ENCODE data around the gene KPRP. TPM values are rescaled to one million over a fixed set of nuclear protein-coding genes. Genes with fewer than 3 reads are reported as not detected.

The KPRP gene
- total RNA-seq, 1 experiment from 2014 or later, result not detected

- H3K27me3 ChIP-seq (replicated peaks; ENCODE audit: insufficient read depth, low read depth, low read length, poor library complexity), result peaks cover 8% of the 10 kb centered on the region
- no peaks in the 10 kb centered on the region for H3K9me3 ChIP-seq (ENCODE audit: low read depth, low read length, poor library complexity, severe bottlenecking)
- ChIA-PET CTCF (no interaction called here), POLR2A (ENCODE audit: low non-redundant PET) (no interaction called here)
- H3K4me3 ChIP-seq (ENCODE audit: low read depth, low read length, poor library complexity, severe bottlenecking), result no peak overlapping the region
- TF ChIP-seq EZH2 (IDR thresholded peaks at IDR 0.05; ENCODE audit: borderline replicate concordance, low read depth, low read length, poor library complexity, severe bottlenecking) (no peak), CTCF (conservative IDR thresholded peaks at IDR 0.05; ENCODE audit: low read depth, low read length) (no peak)
- H3K36me3 ChIP-seq (ENCODE audit: insufficient read depth, low read length, poor library complexity, severe bottlenecking), result no peaks in the 10 kb centered on the region
- no peaks in the 10 kb centered on the region for H3K4me1 ChIP-seq (ENCODE audit: insufficient read depth, low read length, poor library complexity, severe bottlenecking)
- H3K27ac ChIP-seq (ENCODE audit: low read depth, low read length, poor library complexity, severe bottlenecking), result no peak overlapping the region
- intact Hi-C loops (cut with micrococcal nuclease; ENCODE audit: unreplicated experiment), result no loop called here
- DNase-seq (ENCODE audit: low spot score), result no peak
- BruUV-seq (replicated peaks), result no TSS peak
Measured at GRCh38 chr1:152801333-152801732, 43.5 kb downstream of the KPRP start.

DNA sequence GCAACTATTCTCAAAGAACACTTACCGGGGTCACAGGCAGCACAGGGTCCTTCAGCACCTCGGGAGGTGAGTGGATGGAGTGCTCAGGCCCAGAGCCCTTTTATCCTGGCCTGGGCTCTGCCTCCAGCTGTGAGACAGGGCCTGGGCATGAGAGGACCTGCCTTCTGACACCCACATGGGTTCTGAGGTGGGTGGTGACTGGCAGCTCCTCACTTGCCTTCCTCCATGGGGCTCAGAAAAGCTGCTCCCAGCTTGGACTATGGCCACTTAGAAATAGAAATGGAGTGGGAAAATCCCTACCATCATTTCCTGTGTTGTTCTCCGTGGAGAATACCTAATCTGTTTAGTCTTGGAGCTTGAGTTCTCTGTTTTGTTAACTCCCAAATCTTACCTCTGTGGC, 48.8 kb downstream of the KPRP start, which contains the start of gene LCE1C:
Gene LCE1C, minus strand, starts transcription at position 76 of the 400 bp plus-strand sequence. CDS start 1,173 bp downstream, outside the sequence.
- no peaks in the 10 kb centered on the region for H3K36me3 ChIP-seq (ENCODE audit: insufficient read depth, low read length, poor library complexity, severe bottlenecking)
- no peak within 1 kb of the TSS for H3K4me3 ChIP-seq (ENCODE audit: low read depth, low read length, poor library complexity, severe bottlenecking)
- H3K4me1 ChIP-seq (ENCODE audit: insufficient read depth, low read length, poor library complexity, severe bottlenecking), result no peaks in the 10 kb centered on the region
- intact Hi-C loops (cut with micrococcal nuclease; ENCODE audit: unreplicated experiment), result no loop called here
- no TSS peak for BruUV-seq (replicated peaks)
- TF ChIP-seq CTCF (conservative IDR thresholded peaks at IDR 0.05; ENCODE audit: low read depth, low read length), result no peak
- no peak for TF ChIP-seq EZH2 (IDR thresholded peaks at IDR 0.05; ENCODE audit: borderline replicate concordance, low read depth, low read length, poor library complexity, severe bottlenecking)
- no peak within 1 kb of the TSS for H3K27ac ChIP-seq (ENCODE audit: low read depth, low read length, poor library complexity, severe bottlenecking)
- H3K27me3 ChIP-seq (replicated peaks; ENCODE audit: insufficient read depth, low read depth, low read length, poor library complexity), result peaks cover 13% of the 10 kb centered on the region
- ChIA-PET POLR2A (ENCODE audit: low non-redundant PET) (no interaction called here), CTCF (no interaction called here)
- H3K9me3 ChIP-seq (ENCODE audit: low read depth, low read length, poor library complexity, severe bottlenecking), result no peaks in the 10 kb centered on the region
- DNase-seq (ENCODE audit: low spot score), result no peak

DNA sequence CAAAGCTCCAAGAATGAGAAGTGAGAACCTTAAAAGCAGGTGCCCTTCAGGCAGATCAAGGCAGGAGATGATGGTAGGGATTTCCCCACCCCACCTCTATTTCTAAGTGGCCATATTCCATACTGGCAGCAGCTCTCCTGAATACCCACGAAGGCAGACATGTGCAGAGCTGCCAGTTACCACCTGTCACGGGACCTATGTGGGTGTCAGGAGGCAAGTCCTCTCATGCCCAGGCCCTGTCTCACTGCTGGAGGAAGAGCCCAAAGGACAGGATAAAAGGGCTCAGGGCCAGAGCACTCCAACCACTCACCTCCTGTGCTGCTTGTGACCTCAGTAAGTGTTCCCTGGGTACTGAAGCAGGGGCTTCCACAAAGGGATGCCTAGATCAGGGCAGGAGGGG, 53.2 kb downstream of the KPRP start:
- TF ChIP-seq CTCF (conservative IDR thresholded peaks at IDR 0.05; ENCODE audit: low read depth, low read length), result no peak
- no peak for TF ChIP-seq EZH2 (IDR thresholded peaks at IDR 0.05; ENCODE audit: borderline replicate concordance, low read depth, low read length, poor library complexity, severe bottlenecking)
- H3K36me3 ChIP-seq (ENCODE audit: insufficient read depth, low read length, poor library complexity, severe bottlenecking), result no peaks in the 10 kb centered on the region
- peaks cover 22% of the 10 kb centered on the region for H3K27me3 ChIP-seq (replicated peaks; ENCODE audit: insufficient read depth, low read depth, low read length, poor library complexity)
- H3K4me3 ChIP-seq (ENCODE audit: low read depth, low read length, poor library complexity, severe bottlenecking), result no peak overlapping the region
- H3K27ac ChIP-seq (ENCODE audit: low read depth, low read length, poor library complexity, severe bottlenecking), result no peak overlapping the region
- ChIA-PET POLR2A (ENCODE audit: low non-redundant PET) (no interaction called here), CTCF (no interaction called here)
- intact Hi-C loops (cut with micrococcal nuclease; ENCODE audit: unreplicated experiment), result no loop called here
- BruUV-seq (replicated peaks), result no TSS peak
- no peaks in the 10 kb centered on the region for H3K4me1 ChIP-seq (ENCODE audit: insufficient read depth, low read length, poor library complexity, severe bottlenecking)
- no peaks in the 10 kb centered on the region for H3K9me3 ChIP-seq (ENCODE audit: low read depth, low read length, poor library complexity, severe bottlenecking)
- DNase-seq (ENCODE audit: low spot score), result no peak

Other genes starting within 250 kb of the KPRP start
- not detected in 2 replicates for gene LCE5A, start 247.2 kb upstream of the KPRP start, total RNA-seq (2021)
- not detected in 2 replicates for gene CRCT1, start 243.5 kb upstream of the KPRP start, total RNA-seq (2021)
- gene LCE3E, start 191.2 kb upstream of the KPRP start, total RNA-seq (2021), result not detected in 2 replicates
- not detected in 2 replicates for gene LCE3D, start 177.5 kb upstream of the KPRP start, total RNA-seq (2021)
- gene LCE3C, start 157.8 kb upstream of the KPRP start, total RNA-seq (2021), result not detected in 2 replicates
- gene LCE3B, start 144.2 kb upstream of the KPRP start, total RNA-seq (2021), result not detected in 2 replicates
- gene LCE3A, start 134.9 kb upstream of the KPRP start, total RNA-seq (2021), result not detected in 2 replicates
- gene LCE2D, start 94.6 kb upstream of the KPRP start, total RNA-seq (2021), result not detected in 2 replicates
- gene LCE2C, start 82.7 kb upstream of the KPRP start, total RNA-seq (2021), result not detected in 2 replicates
- not detected in 2 replicates for gene LCE2B, start 71.9 kb upstream of the KPRP start, total RNA-seq (2021)
- not detected in 2 replicates for gene LCE2A, start 59.7 kb upstream of the KPRP start, total RNA-seq (2021)
- not detected in 2 replicates for gene LCE4A, start 49.9 kb upstream of the KPRP start, total RNA-seq (2021)
- not detected in 2 replicates for gene LCE1F, start 17.1 kb downstream of the KPRP start, total RNA-seq (2021)
- not detected in 2 replicates for gene LCE1E, start 28.2 kb downstream of the KPRP start, total RNA-seq (2021)
- not detected in 2 replicates for gene LCE1D, start 38.7 kb downstream of the KPRP start, total RNA-seq (2021)
- gene LCE1C, start 48.6 kb downstream of the KPRP start, total RNA-seq (2021), result not detected in 2 replicates
- gene LCE1B, start 53.9 kb downstream of the KPRP start, total RNA-seq (2021), result not detected in 2 replicates
- gene LCE1A, start 69.4 kb downstream of the KPRP start, total RNA-seq (2021), result not detected in 2 replicates
- not detected in 2 replicates for gene LCE6A, start 84.8 kb downstream of the KPRP start, total RNA-seq (2021)
- not detected in 2 replicates for gene LCE7A, start 102.0 kb downstream of the KPRP start, total RNA-seq (2021)
- not detected in 2 replicates for gene SMCP, start 120.3 kb downstream of the KPRP start, total RNA-seq (2021)
- not detected in 2 replicates for gene IVL, start 150.5 kb downstream of the KPRP start, total RNA-seq (2021)
- not detected in 2 replicates for gene SPRR5, start 189.2 kb downstream of the KPRP start, total RNA-seq (2021)
- not detected in 2 replicates for gene SPRR4, start 212.6 kb downstream of the KPRP start, total RNA-seq (2021)
- gene SPRR1A, start 226.1 kb downstream of the KPRP start, total RNA-seq (2021), result not detected in 2 replicates
- gene SPRR3, start 243.7 kb downstream of the KPRP start, total RNA-seq (2021), result not detected in 2 replicates